Measurements from ENCODE around the gene FRYL.
A peak's percentile ranks its signal among the peaks of the same experiment; 100 is the strongest.
"Not testable (repeated sequence)": the region's sequence is repeated elsewhere in the genome, so short reads cannot be mapped to it uniquely, and the experiment has no call there.

Gene FRYL

GRCh38 chr4:48786549-48786948 is 6.5 kb upstream of the FRYL start:
- DNase-seq (ENCODE audit: low read depth in 2 of 2): no peak

- no peak for DNase-seq (ENCODE audit: low read depth in 2 of 2)
Observed at GRCh38 chr4:48785302-48785701, 5.2 kb upstream of the FRYL start.

GRCh38 chr4:48781968-48782367 is 1.9 kb upstream of the FRYL start:
- DNase-seq (ENCODE audit: low read depth in 2 of 2): no peak

- peak; percentile 2 to 20 for DNase-seq (ENCODE audit: low read depth in 2 of 2)
Observed at GRCh38 chr4:48780865-48781214, 761 bp upstream of the FRYL start.

- DNase-seq (ENCODE audit: low read depth in 2 of 2): peak; percentile 31 to 34
Observed at GRCh38 chr4:48779095-48779997, 733 bp downstream of the FRYL start.

- no peak for DNase-seq (ENCODE audit: low read depth in 2 of 2)
Observed at GRCh38 chr4:48778431-48779094, 1.5 kb downstream of the FRYL start.

- no peak for DNase-seq (ENCODE audit: low read depth in 2 of 2)
Observed at GRCh38 chr4:48777739-48778138, 2.3 kb downstream of the FRYL start.

- DNase-seq (ENCODE audit: low read depth in 2 of 2): no peak
Observed at GRCh38 chr4:48774760-48775710, 5.0 kb downstream of the FRYL start.

- DNase-seq (ENCODE audit: low read depth in 2 of 2): no peak
Observed at GRCh38 chr4:48772556-48772955, 7.5 kb downstream of the FRYL start.

- no peak for DNase-seq (ENCODE audit: low read depth in 2 of 2)
Observed at GRCh38 chr4:48767055-48767929, 12.8 kb downstream of the FRYL start.

- DNase-seq (ENCODE audit: low read depth in 2 of 2): no peak
Observed at GRCh38 chr4:48766131-48766792, 13.8 kb downstream of the FRYL start.

GRCh38 chr4:48762408-48762807 is 17.7 kb downstream of the FRYL start:
- no peak for DNase-seq (ENCODE audit: low read depth in 2 of 2)

- no peak for DNase-seq (ENCODE audit: low read depth in 2 of 2)
Observed at GRCh38 chr4:48761286-48761685, 18.8 kb downstream of the FRYL start.

GRCh38 chr4:48758703-48759102 is 21.4 kb downstream of the FRYL start:
- not testable (repeated sequence) for DNase-seq (ENCODE audit: low read depth in 2 of 2)

- no peak for DNase-seq (ENCODE audit: low read depth in 2 of 2)
Observed at GRCh38 chr4:48756689-48757220, 23.3 kb downstream of the FRYL start.

GRCh38 chr4:48755281-48755680 is 24.8 kb downstream of the FRYL start:
- no peak for DNase-seq (ENCODE audit: low read depth in 2 of 2)

- DNase-seq (ENCODE audit: low read depth in 2 of 2): no peak
Observed at GRCh38 chr4:48753159-48753558, 26.9 kb downstream of the FRYL start.

GRCh38 chr4:48752726-48753125 is 27.4 kb downstream of the FRYL start:
- no peak for DNase-seq (ENCODE audit: low read depth in 2 of 2)

- DNase-seq (ENCODE audit: low read depth in 2 of 2): no peak
Observed at GRCh38 chr4:48752246-48752645, 27.8 kb downstream of the FRYL start.

GRCh38 chr4:48748949-48749596 is 31.0 kb downstream of the FRYL start:
- no peak for DNase-seq (ENCODE audit: low read depth in 2 of 2)
